H1 (cell line): ENCODE measurements around the gene TBC1D22A. TPM values are rescaled to one million over a fixed set of nuclear protein-coding genes. Genes with fewer than 3 reads are reported as not detected.

Source experiments
- ATF3 ChIP-seq: IDR thresholded peaks from 2 replicates; pipeline ENCODE4 v1.6.1; 2011; ENCODE audit warnings: low read depth, mild to moderate bottlenecking, low read length; ENCODE audit not compliant: insufficient read depth
- CHD2 ChIP-seq: IDR thresholded peaks from 2 replicates; pipeline ENCODE4 v1.6.1; 2012; ENCODE audit warnings: low read length, improper control_type of control experiment
- E2F6 ChIP-seq: IDR thresholded peaks from 2 replicates; pipeline ENCODE4 v1.6.1; 2012; ENCODE audit warnings: inconsistent platforms
- KDM4A ChIP-seq: IDR thresholded peaks from one replicate; pipeline ENCODE4 v1.7.1; 2012; ENCODE audit warnings: low read depth, mild to moderate bottlenecking, moderate library complexity, low read length, inconsistent platforms; ENCODE audit not compliant: severe bottlenecking
- POU5F1 ChIP-seq: IDR thresholded peaks from 2 replicates; pipeline ENCODE4 v1.6.1; 2011; ENCODE audit warnings: low read depth, mild to moderate bottlenecking, low read length, moderate library complexity
- SRF ChIP-seq: IDR thresholded peaks from 2 replicates; pipeline ENCODE4 v1.6.1; 2011; ENCODE audit warnings: mild to moderate bottlenecking, low read depth, low read length, moderate library complexity
- TAF1 ChIP-seq: IDR thresholded peaks from 2 replicates; pipeline ENCODE4 v1.6.1; 2011; ENCODE audit warnings: mild to moderate bottlenecking, low read depth, low read length
- polyA plus RNA-seq, 7 experiments: library from polyadenylated mRNA; depleted of rRNA in 3 of 7; stranded (reverse) in 5 of 7; unstranded in 2 of 7; fragments of >200 nt in 5 of 7; fragments of 200-250 nt in 2 of 7; gene quantifications; 1 replicate in 5 of 7; 2 replicates in 1 of 7; 4 replicates in 1 of 7; pipeline versions ENCODE4 v1.2.1 to v1.2.3, GENCODE V29; 2011 to 2013; ENCODE audit warnings: missing spikeins in 2 of 7, mixed read lengths in 2 of 7
- total RNA-seq: library from RNA; stranded (reverse); fragmentation: NEBNext Ultra II Directional; extraction: Animal tissue kit (Norgen Biotek cat#: 25700); gene quantifications from 2 replicates; pipeline ENCODE4 v1.2.1, GENCODE V29; 2021

The TBC1D22A gene
- total and polyA plus RNA-seq, 2 of the 8 experiments (the other 6 are each of a cell fraction or from before 2014, with no cell fraction given), result 11.9 to 18.4 TPM

GRCh38 chr22:46826438-46827135, 64.1 kb downstream of the TBC1D22A start (continued):
- TF ChIP-seq KDM4A (no peak), ATF3 (no peak), CHD2 (no peak), E2F6 (no peak), TAF1 (no peak), SRF (no peak), POU5F1 (no peak)
